Measurements from ENCODE around the gene ENOSF1. TPM values are rescaled to one million over a fixed set of nuclear protein-coding genes. Genes with fewer than 3 reads are reported as not detected.
A peak's percentile ranks its signal among the peaks of the same experiment; 100 is the strongest.

Gene ENOSF1
- total and polyA plus RNA-seq, 2 of the 4 experiments (the other 2 are of a cell fraction): 12.2 to 12.6 TPM

- 0 out of 2 replicates have a peak overlapping the region, but pooled peaks have one; percentile 52 for H3K14ac ChIP-seq (replicated peaks; ENCODE audit: low read depth, low read length)
- ATAC-seq (ENCODE audit: low read depth): no peak
- no peaks in the 10 kb centered on the region for H4K20me1 ChIP-seq (ENCODE audit: insufficient read depth, low read length)
- ChIA-PET CTCF (no interaction called here), POLR2A (ENCODE audit: unreplicated experiment) (no interaction called here)
- no peak overlapping the region for H3K56ac ChIP-seq (ENCODE audit: extremely low read depth, insufficient read depth, low read length)
- H2AK5ac ChIP-seq (ENCODE audit: low read depth, low read length): peak overlapping the region; percentile 82
- peak overlapping the region; percentile 81 for H3K23ac ChIP-seq (ENCODE audit: low read depth, low read length)
- 0 out of 2 replicates have a peak, but pooled peaks cover 2% of the 10 kb centered on the region for H3K4me1 ChIP-seq (ENCODE audit: control insufficient read depth, insufficient read depth, low read length)
- BruUV-seq (replicated peaks): TSS peak; percentile 46
- H4K8ac ChIP-seq (ENCODE audit: low read depth in 2 of 2, low read length in 2 of 2): peak overlapping the region; percentile 48 to 96; a peak in 1 of 4 replicates
- dilution Hi-C loops (cut with HindIII; ENCODE audit: low sequenced_read_pairs, unreplicated experiment) (no loop called here), intact Hi-C loops (cut with micrococcal nuclease) (loop anchor here (5.0 to 10.0 kb wide), 2 partner anchors 53 to 176 kb away; partner anchors contain the start of gene ENOSF1), in situ Hi-C loops (cut with MboI; ENCODE audit: low sequenced_read_pairs) (no loop called here)
- H2AK9ac ChIP-seq (replicated peaks; ENCODE audit: low read depth, low read length, poor library complexity): peak overlapping the region; percentile 93
- H3K9me3 ChIP-seq (ENCODE audit: control insufficient read depth, insufficient read depth, low read length): no peaks in the 10 kb centered on the region
- 78% methylated on average over 4 of the region's 10 CpGs; no CpG with 5 or more reads in 1 of the 2 experiments for WGBS, 2 experiments (ENCODE audit: extremely low coverage in 2 of 2, insufficient read length in 1 of 2)
- peak overlapping the region; percentile 50; the same call in 1 of the 2 replicates for H3K27ac ChIP-seq (ENCODE audit: insufficient read depth, low read length)
- H2BK15ac ChIP-seq (ENCODE audit: low read depth, low read length): no peak overlapping the region
- no peak for DNase-seq
- H3K9me1 ChIP-seq (ENCODE audit: insufficient read depth, low read length): peaks cover 6% of the 10 kb centered on the region
- no peak overlapping the region for H4K5ac ChIP-seq (ENCODE audit: low read depth, low read length)
- H2AFZ ChIP-seq (replicated peaks; ENCODE audit: low read length, poor library complexity): peak overlapping the region; percentile 99
- H3K79me1 ChIP-seq (ENCODE audit: low read depth in 1 of 2, low read length in 2 of 2): peaks cover 19 to 34% of the 10 kb centered on the region in 2 experiments
- H2BK20ac ChIP-seq (ENCODE audit: low read depth, low read length): no peak overlapping the region
- peak overlapping the region; percentile 90; the same call in 1 of the 2 replicates for H3K4me3 ChIP-seq (ENCODE audit: insufficient read depth, low read depth, low read length)
- peaks cover 6% of the 10 kb centered on the region for H3K36me3 ChIP-seq (ENCODE audit: control insufficient read depth, insufficient read depth, low read length)
- peak overlapping the region; percentile 30 for H3K9ac ChIP-seq (ENCODE audit: low read depth, low read length)
- peak overlapping the region; percentile 78 for H3K4ac ChIP-seq (ENCODE audit: low read depth, low read length)
- TF ChIP-seq FOS (IDR thresholded peaks at IDR 0.05; ENCODE audit: low read depth, low read length): no peak
- no peak for TF ChIP-seq RAD21 (IDR thresholded peaks at IDR 0.05; ENCODE audit: low read length)
- TF ChIP-seq SMC3 (IDR thresholded peaks at IDR 0.05; ENCODE audit: low read depth, low read length): no peak
- peak; percentile 96 for TF ChIP-seq MAFK (IDR thresholded peaks at IDR 0.05; ENCODE audit: low read depth, low read length)
- TF ChIP-seq MXI1 (IDR thresholded peaks at IDR 0.05; ENCODE audit: borderline replicate concordance, low read depth, low read length): no peak
- TF ChIP-seq POLR2A (IDR thresholded peaks at IDR 0.05; ENCODE audit: low read depth, low read length): no peak
- no peak for TF ChIP-seq CTCF (conservative IDR thresholded peaks at IDR 0.05; ENCODE audit: low read depth, low read length)
- H2BK5ac ChIP-seq (ENCODE audit: low read depth, low read length, poor library complexity, severe bottlenecking): peak overlapping the region; percentile 32
- H3K27me3 ChIP-seq (ENCODE audit: control insufficient read depth, insufficient read depth, low read length): no peaks in the 10 kb centered on the region
- H2BK120ac ChIP-seq (ENCODE audit: low read depth, low read length): 0 out of 2 replicates have a peak overlapping the region, but pooled peaks have one; percentile 48
- no peak overlapping the region for H3K18ac ChIP-seq (ENCODE audit: low read depth, low read length)
- H4K91ac ChIP-seq (ENCODE audit: insufficient read depth, low read depth, low read length): peak overlapping the region; percentile 59
- H3K4me2 ChIP-seq (ENCODE audit: low read depth, low read length): peak overlapping the region; percentile 83
Measured at GRCh38 chr18:658947-659533, 53.4 kb downstream of the ENOSF1 start.
